Progenitor cell of endocrine pancreas (in vitro differentiated cells): ENCODE data around the gene HSD17B8. TPM values are rescaled to one million over a fixed set of nuclear protein-coding genes. Genes with fewer than 3 reads are reported as not detected.

ENCODE experiments used
- DNase-seq: peaks from one replicate; pipeline ENCODE4 v3.0.0; 2021; ENCODE audit warnings: low spot score; ENCODE audit not compliant: unreplicated experiment
- H3K27ac Mint-ChIP-seq: 2 replicates; pipeline ENCODE4 v1.8.0; 2021; ENCODE audit warnings: mild to moderate bottlenecking, moderate library complexity, mixed read lengths
- H3K27me3 Mint-ChIP-seq: 2 replicates; pipeline ENCODE4 v1.8.0; 2021; ENCODE audit warnings: mixed read lengths
- H3K36me3 Mint-ChIP-seq: 2 replicates; pipeline ENCODE4 v1.8.0; 2022; ENCODE audit warnings: mixed read lengths; ENCODE audit not compliant: insufficient read depth
- H3K4me1 Mint-ChIP-seq: 2 replicates; pipeline ENCODE4 v1.8.0; 2021; ENCODE audit warnings: low read depth, mixed read lengths
- H3K4me3 Mint-ChIP-seq: 2 replicates; pipeline ENCODE4 v1.8.0; 2021; ENCODE audit warnings: low read depth, mild to moderate bottlenecking, moderate library complexity, mixed read lengths
- H3K9me3 Mint-ChIP-seq: 2 replicates; pipeline ENCODE4 v1.8.0; 2021; ENCODE audit warnings: low read depth, mixed read lengths
- microRNA-seq: library from miRNA; unstranded; fragments of <30 nt; microRNA quantifications from one replicate; pipeline ENCODE4 v1.1.0, GENCODE V29; 2020; ENCODE audit warnings: borderline number of aligned reads; ENCODE audit not compliant: unreplicated experiment
- total RNA-seq: library from RNA; stranded (reverse); gene quantifications from 2 replicates; pipeline ENCODE4 v1.2.1, GENCODE V29; 2021
- TF ChIP-seq, protein P1 (sequence below): fragments of 200-600 bp; sonication (generic); IDR thresholded peaks from one replicate; pipeline ENCODE4 v1.5.0; 2021; ENCODE audit warnings: antibody characterized with exemption, mild to moderate bottlenecking; ENCODE audit not compliant: unreplicated experiment

Gene HSD17B8
- total RNA-seq, 1 donor from 2014 or later, result 9.2 TPM

DNA sequence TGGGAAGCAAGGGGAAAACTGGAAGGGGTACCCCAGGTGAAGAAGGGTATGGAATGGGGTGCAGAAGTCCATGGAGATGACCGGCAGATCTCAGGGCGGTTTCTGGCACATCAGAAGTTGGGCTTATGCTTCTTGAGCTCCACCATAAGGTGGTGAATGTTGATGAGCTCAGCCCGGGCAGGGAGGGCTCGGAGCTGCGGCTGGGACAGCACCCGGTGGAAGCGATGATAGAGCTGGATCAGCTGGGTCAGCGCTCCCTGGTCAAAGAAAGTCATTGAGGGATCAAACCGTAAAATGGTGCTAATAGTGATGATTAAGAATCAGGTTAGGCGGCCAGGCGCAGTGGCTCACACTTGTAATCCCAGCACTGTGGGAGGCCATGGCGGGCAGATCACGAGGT, 46.3 kb downstream of the HSD17B8 start:
- Mint-ChIP-seq H3K4me3 (no peak overlapping the region), H3K36me3 (peaks cover 15% of the 10 kb centered on the region), H3K27me3 (peaks cover 15% of the 10 kb centered on the region), H3K4me1 (peaks cover 18% of the 10 kb centered on the region), H3K27ac (no peak overlapping the region), H3K9me3 (no peaks in the 10 kb centered on the region)
- TF ChIP-seq, protein P1, sequence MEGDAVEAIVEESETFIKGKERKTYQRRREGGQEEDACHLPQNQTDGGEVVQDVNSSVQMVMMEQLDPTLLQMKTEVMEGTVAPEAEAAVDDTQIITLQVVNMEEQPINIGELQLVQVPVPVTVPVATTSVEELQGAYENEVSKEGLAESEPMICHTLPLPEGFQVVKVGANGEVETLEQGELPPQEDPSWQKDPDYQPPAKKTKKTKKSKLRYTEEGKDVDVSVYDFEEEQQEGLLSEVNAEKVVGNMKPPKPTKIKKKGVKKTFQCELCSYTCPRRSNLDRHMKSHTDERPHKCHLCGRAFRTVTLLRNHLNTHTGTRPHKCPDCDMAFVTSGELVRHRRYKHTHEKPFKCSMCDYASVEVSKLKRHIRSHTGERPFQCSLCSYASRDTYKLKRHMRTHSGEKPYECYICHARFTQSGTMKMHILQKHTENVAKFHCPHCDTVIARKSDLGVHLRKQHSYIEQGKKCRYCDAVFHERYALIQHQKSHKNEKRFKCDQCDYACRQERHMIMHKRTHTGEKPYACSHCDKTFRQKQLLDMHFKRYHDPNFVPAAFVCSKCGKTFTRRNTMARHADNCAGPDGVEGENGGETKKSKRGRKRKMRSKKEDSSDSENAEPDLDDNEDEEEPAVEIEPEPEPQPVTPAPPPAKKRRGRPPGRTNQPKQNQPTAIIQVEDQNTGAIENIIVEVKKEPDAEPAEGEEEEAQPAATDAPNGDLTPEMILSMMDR, result no peak
- DNase-seq, result no peak

DNA sequence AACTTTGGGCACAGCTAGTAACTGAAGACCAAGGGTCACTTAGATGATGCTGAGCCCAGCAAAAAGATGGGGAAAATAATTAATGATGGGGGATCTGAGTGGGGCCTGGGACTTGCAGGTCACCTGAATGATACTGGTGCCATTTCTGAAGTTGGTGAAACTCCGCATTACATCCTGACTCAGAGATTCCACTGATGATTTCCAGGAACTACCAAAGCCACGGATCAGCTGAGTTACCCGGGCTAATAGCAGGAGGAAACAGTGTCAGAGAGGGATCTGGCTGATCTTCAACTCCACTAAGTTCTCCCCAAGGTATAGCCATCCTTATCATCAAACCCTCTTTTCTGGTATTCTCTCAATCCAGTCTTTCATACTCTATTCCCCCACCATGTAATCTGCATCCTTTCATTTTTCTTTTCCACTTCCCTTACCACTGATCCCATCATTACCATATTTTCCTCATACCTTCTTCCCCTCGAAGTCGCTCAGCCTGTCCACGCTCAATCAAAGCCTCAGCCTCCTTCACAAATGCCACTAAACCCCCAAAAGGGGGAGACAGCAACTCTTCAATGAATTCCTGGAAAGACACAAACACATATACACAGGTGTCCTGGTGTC, 47.0 kb downstream of the HSD17B8 start:
- peaks cover 17% of the 10 kb centered on the region for H3K36me3 Mint-ChIP-seq
- TF ChIP-seq, protein P1, result no peak
- peaks cover 8% of the 10 kb centered on the region for H3K27me3 Mint-ChIP-seq
- H3K27ac Mint-ChIP-seq, result no peak overlapping the region
- no peak overlapping the region for H3K4me3 Mint-ChIP-seq
- H3K4me1 Mint-ChIP-seq, result peaks cover 18% of the 10 kb centered on the region
- no peak for DNase-seq
- H3K9me3 Mint-ChIP-seq, result no peaks in the 10 kb centered on the region

DNA sequence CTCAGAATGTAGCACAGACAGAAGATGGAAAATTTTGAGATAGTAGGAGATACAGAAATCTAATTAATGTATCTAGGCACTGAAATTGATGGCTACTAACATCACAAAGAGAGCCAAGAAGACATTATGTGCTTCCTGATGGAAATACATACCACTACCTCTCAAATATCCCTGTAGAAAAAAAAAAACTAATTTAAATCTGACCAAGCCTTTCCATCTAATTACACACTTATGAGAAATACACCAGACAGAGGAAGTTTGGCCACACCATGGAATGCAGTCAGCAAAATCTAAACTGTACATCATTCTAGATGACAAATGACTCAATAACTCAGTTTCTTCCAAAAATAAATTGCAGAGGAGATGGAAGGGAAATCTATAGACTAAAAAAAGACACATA, 48.3 kb downstream of the HSD17B8 start:
- TF ChIP-seq, protein P1, result no peak
- H3K27me3 Mint-ChIP-seq, result peaks cover 2% of the 10 kb centered on the region
- H3K9me3 Mint-ChIP-seq, result no peaks in the 10 kb centered on the region
- no peak overlapping the region for H3K27ac Mint-ChIP-seq
- peaks cover 21% of the 10 kb centered on the region for H3K36me3 Mint-ChIP-seq
- H3K4me1 Mint-ChIP-seq, result peaks cover 18% of the 10 kb centered on the region
- no peak for DNase-seq
- no peak overlapping the region for H3K4me3 Mint-ChIP-seq

DNA sequence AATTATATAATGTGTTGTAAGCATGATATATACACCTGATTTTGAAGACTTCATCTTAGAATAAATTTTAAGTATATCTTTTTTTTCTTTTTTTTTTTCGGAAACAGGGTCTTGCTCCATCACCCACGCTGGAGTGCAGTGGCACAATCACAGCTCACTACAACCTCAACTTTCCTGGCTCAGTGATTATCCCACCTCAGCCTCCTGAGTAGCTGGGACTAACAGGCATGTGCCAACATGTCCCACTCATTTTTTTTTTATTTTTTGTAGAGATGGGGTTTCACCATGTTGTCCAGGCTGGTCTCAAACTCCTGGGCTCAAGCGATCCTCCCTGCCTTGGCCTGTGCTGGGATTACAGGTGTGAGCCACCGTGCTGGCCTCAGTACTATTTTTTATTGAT, 50.1 kb downstream of the HSD17B8 start:
- TF ChIP-seq, protein P1, result no peak
- Mint-ChIP-seq H3K27me3 (no peaks in the 10 kb centered on the region), H3K9me3 (no peaks in the 10 kb centered on the region), H3K36me3 (peaks cover 32% of the 10 kb centered on the region), H3K4me1 (peaks cover 7% of the 10 kb centered on the region), H3K4me3 (no peak overlapping the region), H3K27ac (no peak overlapping the region)
- no peak for DNase-seq

Small RNA genes lying within 50 kb of the gene (microRNA-seq; reads per million reads assigned to microRNA genes)
- 9.6 reads per million, percentile 16 among the genes with 10 or more reads in this experiment for gene MIR219A1

Other genes starting within 250 kb of the HSD17B8 start
- 229 and 238 TPM in 2 replicates for gene BRD2, start 236.1 kb upstream of the HSD17B8 start, total RNA-seq
- gene HLA-DOA, start 195.1 kb upstream of the HSD17B8 start, total RNA-seq, result 4.1 and 5.6 TPM in 2 replicates
- gene HLA-DPA1, start 131.0 kb upstream of the HSD17B8 start, total RNA-seq, result 0.89 and 1.8 TPM in 2 replicates
- gene HLA-DPB1, start 128.7 kb upstream of the HSD17B8 start, total RNA-seq, result 13.5 and 17.9 TPM in 2 replicates
- 4.3 and 5.3 TPM in 2 replicates for gene COL11A2, start 12.2 kb upstream of the HSD17B8 start, total RNA-seq
- gene RXRB, start 4.0 kb upstream of the HSD17B8 start, total RNA-seq, result 44.3 and 47.1 TPM in 2 replicates
- 108 and 109 TPM in 2 replicates for gene SLC39A7, start 3.8 kb upstream of the HSD17B8 start, total RNA-seq
- gene RING1, start 3.8 kb downstream of the HSD17B8 start, total RNA-seq, result 56.2 and 62.4 TPM in 2 replicates
- gene VPS52, start 67.2 kb downstream of the HSD17B8 start, total RNA-seq, result 77.2 and 81.7 TPM in 2 replicates
- gene RPS18, start 67.4 kb downstream of the HSD17B8 start, total RNA-seq, result 1,974 and 2,131 TPM in 2 replicates
- gene B3GALT4, start 72.5 kb downstream of the HSD17B8 start, total RNA-seq, result 5.3 and 5.7 TPM in 2 replicates
- gene WDR46, start 84.6 kb downstream of the HSD17B8 start, total RNA-seq, result 47.5 and 53.4 TPM in 2 replicates
- 46.1 and 52.1 TPM in 2 replicates for gene PFDN6, start 84.9 kb downstream of the HSD17B8 start, total RNA-seq
- gene RGL2, start 94.3 kb downstream of the HSD17B8 start, total RNA-seq, result 175 and 196 TPM in 2 replicates
- gene TAPBP, start 109.4 kb downstream of the HSD17B8 start, total RNA-seq, result 20.2 and 22.3 TPM in 2 replicates
- gene ZBTB22, start 113.1 kb downstream of the HSD17B8 start, total RNA-seq, result 27.3 and 28.1 TPM in 2 replicates
- 47.5 and 48.4 TPM in 2 replicates for gene DAXX, start 118.3 kb downstream of the HSD17B8 start, total RNA-seq
- gene KIFC1, start 187.2 kb downstream of the HSD17B8 start, total RNA-seq, result 45.5 and 46.6 TPM in 2 replicates
- gene PHF1, start 206.4 kb downstream of the HSD17B8 start, total RNA-seq, result 58.1 and 58.4 TPM in 2 replicates
- gene CUTA, start 213.5 kb downstream of the HSD17B8 start, total RNA-seq, result 252 and 264 TPM in 2 replicates
- gene SYNGAP1, start 215.4 kb downstream of the HSD17B8 start, total RNA-seq, result 59.9 and 60.3 TPM in 2 replicates
- 15.4 and 15.7 TPM in 2 replicates for gene ZBTB9, start 249.9 kb downstream of the HSD17B8 start, total RNA-seq